Measurements from ENCODE around the gene WSB1.
A peak's percentile ranks its signal among the peaks of the same experiment; 100 is the strongest.
"Not testable (repeated sequence)": the region's sequence is repeated elsewhere in the genome, so short reads cannot be mapped to it uniquely, and the experiment has no call there.

Gene WSB1

DNA sequence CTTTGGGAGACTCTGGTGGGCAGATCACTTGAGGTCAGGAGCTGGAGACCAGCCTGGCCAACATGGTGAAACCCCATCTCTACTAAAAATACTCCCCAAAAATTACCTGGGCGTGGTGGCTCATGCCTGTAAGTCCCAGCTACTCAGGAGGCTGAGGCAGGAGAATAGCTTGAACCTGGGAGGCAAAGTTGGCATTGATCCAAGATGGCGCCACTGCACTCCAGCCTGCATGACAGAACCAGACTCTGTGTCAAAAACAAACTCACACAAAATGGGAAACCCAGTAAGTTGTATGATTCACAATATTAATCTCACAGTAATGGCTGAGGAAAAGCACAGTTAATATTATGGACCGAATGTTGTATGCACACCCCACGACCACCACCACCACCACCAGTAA lies 24.3 kb downstream of the WSB1 start:
- DNase-seq, result no peak

GRCh38 chr17:27318633-27319032 lies 24.7 kb downstream of the WSB1 start:
- DNase-seq, result no peak

- DNase-seq, result no peak
Measured at GRCh38 chr17:27319541-27320221, 25.8 kb downstream of the WSB1 start.

DNA sequence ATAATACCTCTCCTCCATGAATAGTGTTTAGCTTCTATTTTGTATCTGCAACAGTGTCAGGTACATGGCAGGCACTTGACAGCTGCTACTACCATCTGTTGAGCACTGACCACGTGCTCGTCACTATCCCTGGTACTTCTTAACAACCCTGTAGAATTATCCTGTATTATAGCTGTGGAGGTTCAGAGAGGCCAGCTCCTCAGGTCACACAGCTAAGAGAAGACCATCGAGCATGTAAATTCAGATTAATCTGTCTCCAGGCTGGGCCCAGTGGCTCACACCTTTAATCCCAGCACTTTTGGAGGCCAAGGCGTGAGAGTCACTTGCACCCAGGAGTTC lies 26.3 kb downstream of the WSB1 start:
- DNase-seq, result no peak

- DNase-seq, result no peak
Measured at GRCh38 chr17:27321372-27321771, 27.5 kb downstream of the WSB1 start.

DNA sequence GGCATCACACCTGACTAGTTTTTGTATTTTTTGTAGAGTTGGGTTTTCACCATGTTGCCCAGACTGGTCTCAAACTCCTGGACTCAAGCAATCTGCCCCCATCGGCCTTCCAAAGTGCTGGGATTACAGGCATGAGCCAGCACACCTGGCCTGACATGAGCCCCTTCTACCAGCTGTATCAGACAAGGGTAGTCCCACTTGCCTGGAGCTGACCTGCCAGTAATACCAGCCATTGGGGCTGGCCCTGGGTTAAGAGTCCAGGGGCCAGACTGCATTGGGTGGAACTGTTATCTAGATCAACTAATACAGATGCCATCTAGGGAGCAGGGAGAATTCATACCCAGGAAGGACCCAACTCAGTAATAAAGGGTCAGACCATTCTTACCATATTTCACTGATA lies 28.1 kb downstream of the WSB1 start:
- no peak for DNase-seq

- DNase-seq, result no peak
Measured at GRCh38 chr17:27322690-27323508, 29.0 kb downstream of the WSB1 start.

DNA sequence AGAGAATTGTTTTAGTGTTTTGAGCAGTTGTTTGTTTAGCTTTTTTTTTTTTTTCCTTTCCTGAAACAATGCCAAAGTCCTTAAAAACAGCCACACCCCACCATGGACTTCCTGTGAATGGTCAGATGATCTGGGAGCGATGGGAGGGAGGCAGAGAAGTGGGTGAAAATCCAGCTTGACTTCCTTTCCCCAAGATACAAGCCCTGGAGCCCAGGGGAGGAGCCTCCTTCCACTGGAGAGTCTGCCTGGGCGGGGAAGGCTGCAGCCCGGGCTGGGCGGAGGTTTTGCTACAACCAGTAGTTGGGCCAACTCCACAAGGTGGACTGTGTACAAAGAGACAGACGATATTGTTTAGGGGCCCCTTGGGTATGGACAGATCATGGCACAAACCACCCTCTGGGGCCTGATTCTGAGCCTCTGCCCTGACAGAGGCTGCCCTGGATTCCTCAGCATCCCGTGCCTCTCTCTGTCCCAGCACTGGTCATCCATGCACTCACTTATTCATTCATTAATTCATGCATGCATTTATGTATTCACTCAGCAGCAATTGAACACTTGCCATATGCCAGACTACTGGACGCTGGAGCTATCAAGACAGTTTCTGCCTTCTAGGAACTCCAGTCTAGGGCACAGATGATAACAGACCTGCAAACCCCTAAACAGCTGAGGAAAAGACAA lies 29.8 kb downstream of the WSB1 start:
- DNase-seq, result no peak

- DNase-seq, result no peak
Measured at GRCh38 chr17:27324771-27325339, 30.9 kb downstream of the WSB1 start.

- DNase-seq, result no peak
Measured at GRCh38 chr17:27326051-27326450, 32.1 kb downstream of the WSB1 start.

DNA sequence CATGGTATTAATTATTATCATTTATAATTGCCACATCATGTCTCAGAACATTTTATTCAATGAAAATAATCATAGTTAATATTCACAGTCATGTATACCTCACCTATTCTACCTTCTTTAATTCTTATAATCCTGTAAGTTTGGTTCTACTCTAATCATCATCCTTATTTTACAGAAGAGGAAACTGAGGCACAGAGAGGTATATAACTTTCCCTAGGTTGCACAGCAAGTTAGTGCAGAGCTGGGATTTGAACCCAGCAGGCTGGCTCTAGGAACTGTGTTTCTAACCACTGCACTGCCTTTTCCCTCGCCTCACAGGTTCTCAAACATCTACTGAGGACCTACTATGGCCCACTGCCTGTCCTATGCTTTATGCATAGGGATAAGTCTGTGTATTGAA lies 32.7 kb downstream of the WSB1 start:
- DNase-seq, result no peak

GRCh38 chr17:27327397-27327796 lies 33.5 kb downstream of the WSB1 start:
- DNase-seq, result no peak

GRCh38 chr17:27327871-27328270 lies 34.0 kb downstream of the WSB1 start:
- DNase-seq, result no peak

- not testable (repeated sequence) for DNase-seq
Measured at GRCh38 chr17:27328686-27329085, 34.8 kb downstream of the WSB1 start.

- no peak for DNase-seq
Measured at GRCh38 chr17:27329146-27329805, 35.4 kb downstream of the WSB1 start.

DNA sequence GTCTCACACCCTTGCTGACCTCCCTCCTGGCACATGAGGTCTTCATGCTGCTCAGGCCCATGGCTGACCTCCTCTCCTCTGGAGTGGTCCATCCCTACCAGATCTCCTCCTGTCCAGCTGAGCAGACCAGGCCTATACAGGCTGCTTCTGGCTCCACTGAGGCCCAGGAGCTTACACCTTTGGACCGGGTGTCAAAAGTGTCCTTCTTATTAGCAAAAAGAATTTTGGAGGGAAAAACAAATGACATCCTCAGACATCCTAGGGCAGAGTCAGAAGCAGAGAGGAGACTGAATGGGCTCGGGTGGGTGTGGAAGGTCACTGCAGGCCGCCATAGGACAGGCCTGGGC lies 38.1 kb downstream of the WSB1 start:
- no peak for DNase-seq

- peak; percentile 87 for DNase-seq
Measured at GRCh38 chr17:27332485-27333409, 38.8 kb downstream of the WSB1 start.

DNA sequence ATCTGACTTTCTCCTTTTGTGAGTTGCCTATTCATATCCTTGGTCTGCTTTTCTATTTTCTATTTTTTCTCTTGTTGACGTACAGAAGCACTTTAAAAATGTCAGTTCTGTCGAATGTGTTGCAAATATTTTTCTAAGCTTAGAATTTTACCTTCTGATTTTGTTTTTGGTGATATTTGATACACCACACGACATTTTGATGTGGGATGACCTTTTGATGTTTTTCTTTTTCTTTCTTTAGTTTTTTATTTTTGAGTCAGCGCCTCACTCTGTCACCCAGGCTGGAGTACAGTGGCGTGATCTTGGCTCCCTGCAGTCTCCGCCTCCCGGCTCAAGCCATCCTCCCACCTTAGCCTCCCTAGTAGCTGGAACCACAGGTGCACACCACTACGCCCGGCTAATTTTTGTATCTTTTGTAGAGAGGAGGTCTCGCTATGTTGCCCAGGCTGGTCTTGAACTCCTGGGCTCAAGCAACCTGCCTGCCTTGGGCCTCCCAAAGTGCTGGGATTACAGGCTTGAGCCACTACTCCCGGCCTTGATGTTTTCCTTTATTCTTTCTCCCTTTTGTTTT lies 39.6 kb downstream of the WSB1 start:
- no peak for DNase-seq

- no peak for DNase-seq
Measured at GRCh38 chr17:27336184-27336583, 42.3 kb downstream of the WSB1 start.

- no peak for DNase-seq
Measured at GRCh38 chr17:27338536-27338985, 44.6 kb downstream of the WSB1 start.

DNA sequence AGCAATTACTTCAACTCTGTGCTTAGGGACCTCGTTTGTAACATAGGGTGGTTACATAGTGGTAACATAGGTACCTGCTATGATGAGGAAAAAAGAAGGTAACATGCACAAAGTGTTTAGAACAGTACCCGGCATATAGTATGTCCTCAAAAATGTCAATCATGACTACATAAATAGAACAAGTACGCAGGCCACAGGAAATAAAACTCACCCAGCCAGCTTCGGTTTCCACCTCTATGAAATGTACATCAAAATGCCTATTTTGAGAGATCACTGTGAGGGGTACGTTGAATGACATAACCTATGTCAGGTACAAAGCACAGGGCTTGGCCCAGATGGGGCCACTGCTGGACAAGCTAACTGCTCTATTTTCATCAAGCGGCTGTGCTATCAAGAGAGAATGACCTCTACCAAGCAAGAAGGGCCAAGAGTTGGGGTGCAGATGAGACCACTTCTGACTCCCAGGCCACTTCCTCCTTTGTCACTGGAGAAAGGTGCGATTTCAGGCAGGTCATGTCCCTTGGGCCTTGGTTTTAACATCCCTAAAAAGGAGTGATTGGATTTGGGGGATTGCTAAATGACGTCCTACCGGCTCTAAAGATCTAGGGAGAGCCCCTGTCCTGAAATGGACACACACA lies 45.4 kb downstream of the WSB1 start:
- no peak for DNase-seq
